ENCODE results near the gene LRP6.

The LRP6 gene

GRCh38 chr12:12108441-12109058 lies 158.3 kb downstream of the LRP6 start:
- DNase-seq, result no peak

GRCh38 chr12:12107678-12108077 lies 159.2 kb downstream of the LRP6 start:
- DNase-seq, result no peak

GRCh38 chr12:12099102-12099501 lies 167.7 kb downstream of the LRP6 start:
- no peak for DNase-seq

- no peak for DNase-seq
Observed at GRCh38 chr12:12098691-12099015, 168.2 kb downstream of the LRP6 start.

- DNase-seq, result no peak
Observed at GRCh38 chr12:12097891-12098690, 168.8 kb downstream of the LRP6 start.

- no peak for DNase-seq
Observed at GRCh38 chr12:12095021-12095420, 171.8 kb downstream of the LRP6 start.

GRCh38 chr12:12094481-12094880 lies 172.4 kb downstream of the LRP6 start:
- no peak for DNase-seq

GRCh38 chr12:12091977-12092663 lies 174.7 kb downstream of the LRP6 start:
- peak; percentile 44 to 83 for DNase-seq

GRCh38 chr12:12091071-12091470 lies 175.8 kb downstream of the LRP6 start:
- no peak for DNase-seq

- DNase-seq, result no peak
Observed at GRCh38 chr12:12088761-12089160, 178.1 kb downstream of the LRP6 start.

GRCh38 chr12:12088147-12088546 lies 178.7 kb downstream of the LRP6 start:
- no peak for DNase-seq

- DNase-seq, result no peak
Observed at GRCh38 chr12:12087693-12088034, 179.2 kb downstream of the LRP6 start.

GRCh38 chr12:12086973-12087692 lies 179.7 kb downstream of the LRP6 start:
- DNase-seq, result no peak

- DNase-seq, result no peak
Observed at GRCh38 chr12:12086362-12086761, 180.5 kb downstream of the LRP6 start.

- no peak for DNase-seq
Observed at GRCh38 chr12:12083688-12084087, 183.2 kb downstream of the LRP6 start.

GRCh38 chr12:12081836-12082497 lies 184.9 kb downstream of the LRP6 start:
- peak; percentile 24 to 66 for DNase-seq

GRCh38 chr12:12079291-12079690 lies 187.6 kb downstream of the LRP6 start:
- DNase-seq, result no peak

GRCh38 chr12:12072064-12072760 lies 194.6 kb downstream of the LRP6 start:
- DNase-seq, result no peak

- no peak for DNase-seq
Observed at GRCh38 chr12:12070674-12071656, 195.9 kb downstream of the LRP6 start, which contains the start of gene BCL2L14. Gene BCL2L14 (plus strand): TSS chr12:12070939. CDS start chr12:12079306, 8,367 bp downstream.

- no peak for DNase-seq
Observed at GRCh38 chr12:12069821-12070548, 196.9 kb downstream of the LRP6 start.
